HL-60 (cell line): ENCODE measurements around the gene DHRS1.
A peak's percentile ranks its signal among the peaks of the same experiment; 100 is the strongest.

Experiments
- DNase-seq, 2 experiments: peaks; one replicate each; pipeline ENCODE4 v3.0.0-alpha.2; 2010 to 2020; ENCODE audit warnings: low read depth in 1 of 2, low spot score in 1 of 2
- H3K27ac ChIP-seq: fragments of 250-450 bp; sonication (Bioruptor Pico); replicated peaks from 2 replicates; pipeline ENCODE4 v1.5.1; 2020; ENCODE audit warnings: mild to moderate bottlenecking, moderate library complexity
- H3K27me3 ChIP-seq: fragments of 250-450 bp; sonication (Bioruptor Pico); 2 replicates; pipeline ENCODE4 v1.5.1; 2021; ENCODE audit warnings: mild to moderate bottlenecking, moderate library complexity; ENCODE audit not compliant: insufficient read depth, poor library complexity, severe bottlenecking
- H3K4me3 ChIP-seq: replicated peaks from 2 replicates; pipeline ENCODE4 v1.5.1; 2011; ENCODE audit warnings: mild to moderate bottlenecking, control low read depth, low read length; ENCODE audit not compliant: insufficient read depth
- CTCF ChIP-seq: IDR thresholded peaks from one replicate; pipeline ENCODE4 v1.5.1; 2011; ENCODE audit warnings: low read length, control low read depth, inconsistent platforms; ENCODE audit not compliant: insufficient read depth
- GABPA ChIP-seq: IDR thresholded peaks from 2 replicates; pipeline ENCODE4 v1.6.1; 2012; ENCODE audit warnings: low read depth
- POLR2AphosphoS5 ChIP-seq: IDR thresholded peaks from 2 replicates; pipeline ENCODE4 v1.6.1; 2012; ENCODE audit warnings: low read depth
- REST ChIP-seq: IDR thresholded peaks from 2 replicates; pipeline ENCODE4 v1.6.1; 2012; ENCODE audit warnings: low read depth; ENCODE audit not compliant: insufficient replicate concordance
- SPI1 ChIP-seq: IDR thresholded peaks from 2 replicates; pipeline ENCODE4 v1.6.1; 2012; ENCODE audit warnings: low read depth, mild to moderate bottlenecking, borderline replicate concordance

DHRS1 gene

GRCh38 chr14:24313913-24314312 is 14.3 kb upstream of the DHRS1 start:
- H3K27me3 ChIP-seq: no peaks in the 10 kb centered on the region
- no peak for TF ChIP-seq CTCF
- TF ChIP-seq REST: no peak
- peak; percentile 78; the same call in 1 of the 2 replicates for TF ChIP-seq SPI1
- peak; percentile 42; the same call in 1 of the 2 replicates for TF ChIP-seq POLR2AphosphoS5
- no peak for TF ChIP-seq GABPA
- H3K27ac ChIP-seq: peak overlapping the region; percentile 93
- no peak overlapping the region for H3K4me3 ChIP-seq
- DNase-seq: peak in 1 of 2 experiments; percentile 68

GRCh38 chr14:24312736-24313507 is 13.3 kb upstream of the DHRS1 start:
- peak; percentile 90 for DNase-seq
- peak overlapping the region; percentile 93 for H3K27ac ChIP-seq
- peak overlapping the region; percentile 47 for H3K4me3 ChIP-seq
- TF ChIP-seq POLR2AphosphoS5: peak; percentile 67; the same call in 1 of the 2 replicates
- no peak for TF ChIP-seq GABPA
- H3K27me3 ChIP-seq: no peaks in the 10 kb centered on the region

- peak overlapping the region; percentile 47 for H3K4me3 ChIP-seq
- peak; percentile 61 to 70 for DNase-seq
- H3K27ac ChIP-seq: peak overlapping the region; percentile 93
- no peaks in the 10 kb centered on the region for H3K27me3 ChIP-seq
- TF ChIP-seq GABPA: no peak
- no peak for TF ChIP-seq CTCF
- TF ChIP-seq SPI1: no peak
- TF ChIP-seq POLR2AphosphoS5: no peak; the same call in 1 of the 2 replicates
- no peak for TF ChIP-seq REST
Measured at GRCh38 chr14:24311837-24312615, 12.4 kb upstream of the DHRS1 start.
